ENCODE results near the gene MRPL2.

GRCh38 chr6:43036712-43037111, 22.5 kb downstream of the MRPL2 start:
- TF ChIP-seq KLF9 (tag by site-specific recombination; IDR thresholded peaks at IDR 0.05; ENCODE audit: low read depth) (no peak), ZBTB17 (tag by site-specific recombination; IDR thresholded peaks at IDR 0.05) (no peak), ZNF501 (tag by site-specific recombination; IDR thresholded peaks at IDR 0.05) (no peak), KLF8 (tag by site-specific recombination; IDR thresholded peaks at IDR 0.05) (no peak), CTCF (tag by site-specific recombination; IDR thresholded peaks at IDR 0.05) (no peak), YY1 (tag by site-specific recombination; IDR thresholded peaks at IDR 0.05) (no peak)

Data from HEK293 (cell line).